Suprapubic skin (tissue), 4 donors: Measurements from ENCODE around the gene DCAF10. TPM values are rescaled to one million over a fixed set of nuclear protein-coding genes. Genes with fewer than 3 reads are reported as not detected.

ENCODE experiments used
- DNase-seq, 2 donors: peaks; one replicate each; pipeline ENCODE4 v3.0.0-alpha.2; 2019; ENCODE audit warnings: low spot score in 2 of 2
- H3K27ac ChIP-seq: fragments of 200-600 bp; sonication (generic); one replicate; pipeline ENCODE4 v1.5.1; 2019
- H3K27me3 ChIP-seq: fragments of 200-600 bp; sonication (generic); one replicate; pipeline ENCODE4 v1.5.1; 2019
- H3K36me3 ChIP-seq: fragments of 200-600 bp; sonication (generic); one replicate; pipeline ENCODE4 v1.5.1; 2019
- H3K4me1 ChIP-seq: fragments of 200-600 bp; sonication (generic); one replicate; pipeline ENCODE4 v1.5.1; 2019
- H3K4me3 ChIP-seq: fragments of 200-600 bp; sonication (generic); one replicate; pipeline ENCODE4 v1.5.1; 2019; ENCODE audit warnings: mild to moderate bottlenecking
- H3K9me3 ChIP-seq: fragments of 200-600 bp; sonication (generic); one replicate; pipeline ENCODE4 v1.5.1; 2019
- CTCF ChIP-seq, 2 donors: fragments of 200-600 bp in 1 of 2; fragments of 450-650 bp in 1 of 2; sonication (generic) in 1 of 2; IDR thresholded peaks; one replicate each; pipeline ENCODE4 v1.5.1; 2016 to 2019; ENCODE audit warnings: antibody characterized with exemption in 2 of 2, mild to moderate bottlenecking in 1 of 2, moderate library complexity in 1 of 2
- EP300 ChIP-seq: sonication (generic); formaldehyde crosslinking; IDR thresholded peaks from one replicate; pipeline ENCODE4 v1.6.1; 2017; ENCODE audit warnings: antibody characterized with exemption
- POLR2A ChIP-seq, 2 donors: fragments of 450-650 bp; IDR thresholded peaks; one replicate each; pipeline ENCODE4 v1.6.1; 2017; ENCODE audit warnings: antibody characterized with exemption in 2 of 2, mild to moderate bottlenecking in 2 of 2, moderate library complexity in 2 of 2
- POLR2AphosphoS5 ChIP-seq, 3 donors: sonication (generic); formaldehyde crosslinking; IDR thresholded peaks; one replicate each; pipeline ENCODE4 v1.6.1; 2017; ENCODE audit warnings: antibody characterized with exemption in 3 of 3
- WGBS: methylation state at CpG from one replicate; pipeline ENCODE4 v1.1.5; 2018; 5-methylcytosine and 5-hydroxymethylcytosine counted together
- total RNA-seq, 4 donors: library from RNA; depleted of rRNA; stranded (reverse); fragments of >200 nt; gene quantifications; one replicate each; pipeline ENCODE4 v1.1.0, GENCODE V29; 2016

Gene DCAF10
- total RNA-seq, 4 donors from 2014 or later, result 21.7 to 47.6 (median 26.6) TPM

- no peak overlapping the region for H3K4me3 ChIP-seq
- H3K27ac ChIP-seq, result peak overlapping the region; percentile 51
- peaks cover 4% of the 10 kb centered on the region for H3K36me3 ChIP-seq
- H3K9me3 ChIP-seq, result no peaks in the 10 kb centered on the region
- WGBS, result 69% methylated on average over 7 of the region's 14 CpGs
- no peak for DNase-seq
- H3K27me3 ChIP-seq, result no peaks in the 10 kb centered on the region
- no peak for TF ChIP-seq EP300
- TF ChIP-seq POLR2A (IDR thresholded peaks at IDR 0.05), result no peak
- no peak for TF ChIP-seq CTCF (IDR thresholded peaks at IDR 0.05)
- no peak for TF ChIP-seq POLR2AphosphoS5 (IDR thresholded peaks at IDR 0.05)
- H3K4me1 ChIP-seq, result peaks cover 18% of the 10 kb centered on the region
These were observed 115.4 kb downstream of the DCAF10 start for GRCh38 chr9:37915911-37916470.

- Histone ChIP-seq H3K9me3 (no peaks in the 10 kb centered on the region), H3K36me3 (peaks cover 4% of the 10 kb centered on the region), H3K27me3 (no peaks in the 10 kb centered on the region), H3K4me1 (peaks cover 25% of the 10 kb centered on the region), H3K4me3 (no peak overlapping the region), H3K27ac (peak overlapping the region; percentile 51)
- DNase-seq, result no peak
- WGBS, result 79% methylated on average over 15 of the region's 18 CpGs
- TF ChIP-seq POLR2A (IDR thresholded peaks at IDR 0.05) (no peak), EP300 (no peak), CTCF (IDR thresholded peaks at IDR 0.05) (no peak), POLR2AphosphoS5 (IDR thresholded peaks at IDR 0.05) (no peak)
These were observed 116.1 kb downstream of the DCAF10 start for GRCh38 chr9:37916471-37917312.

Other genes starting within 250 kb of the DCAF10 start
- gene FBXO10, start 224.4 kb upstream of the DCAF10 start, total RNA-seq, result 1 to 10 TPM; 2.7 to 4.7 (median 3.2) TPM
- gene TOMM5, start 208.2 kb upstream of the DCAF10 start, total RNA-seq, result 10 to 100 TPM; 44.3 to 82.1 (median 76.0) TPM
- 10 to 100 TPM in 3 of 4 donors, 1 to 10 TPM in 1; 7.9 to 15.4 (median 11.2) TPM for gene FRMPD1, start 149.8 kb upstream of the DCAF10 start, total RNA-seq
- gene TRMT10B, start 47.0 kb upstream of the DCAF10 start, total RNA-seq, result 10 to 100 TPM in 1 of 4 donors, 1 to 10 TPM in 3; 3.8 to 25.3 (median 8.9) TPM
- 10 to 100 TPM; 19.7 to 39.7 (median 34.0) TPM for gene EXOSC3, start 15.7 kb upstream of the DCAF10 start, total RNA-seq
- 10 to 100 TPM; 21.0 to 31.6 (median 26.1) TPM for gene SLC25A51, start 103.3 kb downstream of the DCAF10 start, total RNA-seq